ENCODE measurements around the gene PROKR1. TPM values are rescaled to one million over a fixed set of nuclear protein-coding genes. Genes with fewer than 3 reads are reported as not detected.

Gene PROKR1
- total RNA-seq, 1 experiment from 2014 or later = not detected

GRCh38 chr2:68696554-68696953 lies 53.2 kb downstream of the PROKR1 start:
- DNase-seq (ENCODE audit: low read depth) = no peak

- no peak for DNase-seq (ENCODE audit: low read depth)
These were observed 55.4 kb downstream of the PROKR1 start for GRCh38 chr2:68698567-68699377.

GRCh38 chr2:68700560-68700959 lies 57.2 kb downstream of the PROKR1 start:
- no peak for DNase-seq (ENCODE audit: low read depth)

GRCh38 chr2:68706637-68707036 lies 63.3 kb downstream of the PROKR1 start:
- DNase-seq (ENCODE audit: low read depth) = no peak

Other genes with a start within 250 kb of the PROKR1 start
- 0.64 and 1.0 TPM in 2 replicates for gene FBXO48, start 176.3 kb upstream of the PROKR1 start, total RNA-seq (2014; rRNA removed)
- gene APLF, start 176.0 kb upstream of the PROKR1 start, total RNA-seq (2014; rRNA removed) = 2.0 and 3.4 TPM in 2 replicates
- gene ARHGAP25, start 91.2 kb downstream of the PROKR1 start, total RNA-seq (2014; rRNA removed) = 0.13 TPM in 1 of 2 replicates, not detected in the other
- gene BMP10, start 227.8 kb downstream of the PROKR1 start, total RNA-seq (2014; rRNA removed) = not detected in 2 replicates

All from LHCN-M2 (cell line).